ENCODE data around the gene MEA1. TPM values are rescaled to one million over a fixed set of nuclear protein-coding genes. Genes with fewer than 3 reads are reported as not detected.

Gene MEA1
- 90.3 to 112 TPM (median 91.5 TPM) in 5 replicates for total RNA-seq (2022; extraction: Qiagen RNA extraction; ENCODE audit: low read depth)

DNA sequence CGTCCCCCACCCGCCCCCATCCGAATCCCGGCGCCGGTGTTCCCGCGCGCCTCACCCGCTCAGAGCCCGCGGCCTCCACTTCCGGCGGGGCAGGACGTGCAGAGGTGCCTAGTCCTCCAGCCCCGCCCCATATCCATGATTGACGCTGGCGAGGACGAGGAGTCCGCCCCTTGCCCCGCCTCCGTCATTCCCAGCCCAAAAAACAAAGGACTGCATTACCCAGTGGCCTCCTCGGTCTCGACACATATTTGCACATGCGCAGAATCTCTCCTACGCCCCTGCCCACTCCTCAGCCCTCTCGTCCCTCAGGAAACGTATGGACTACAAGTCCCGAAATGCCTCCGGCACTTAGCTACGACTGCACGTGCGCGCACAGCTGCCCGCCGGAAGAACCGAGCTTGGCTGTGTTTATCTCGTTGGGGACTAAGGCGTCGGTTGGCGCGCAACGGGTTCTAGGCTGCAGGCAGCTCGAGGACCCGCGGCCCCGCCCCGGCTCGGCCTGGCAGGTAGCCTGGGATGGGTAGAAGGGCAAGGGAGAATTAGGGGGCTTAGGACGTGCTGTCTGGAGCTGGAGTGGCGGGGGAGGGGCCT, at the start of gene MEA1, which contains the start of gene KLHDC3:
MEA1 (minus strand) TSS at position 104 of the 591 bp plus-strand sequence. CDS start 133 bp downstream, outside the sequence.
KLHDC3 (plus strand) TSS at position 407 of the 591 bp plus-strand sequence. CDS start 2,944 bp downstream, outside the sequence.

DNA sequence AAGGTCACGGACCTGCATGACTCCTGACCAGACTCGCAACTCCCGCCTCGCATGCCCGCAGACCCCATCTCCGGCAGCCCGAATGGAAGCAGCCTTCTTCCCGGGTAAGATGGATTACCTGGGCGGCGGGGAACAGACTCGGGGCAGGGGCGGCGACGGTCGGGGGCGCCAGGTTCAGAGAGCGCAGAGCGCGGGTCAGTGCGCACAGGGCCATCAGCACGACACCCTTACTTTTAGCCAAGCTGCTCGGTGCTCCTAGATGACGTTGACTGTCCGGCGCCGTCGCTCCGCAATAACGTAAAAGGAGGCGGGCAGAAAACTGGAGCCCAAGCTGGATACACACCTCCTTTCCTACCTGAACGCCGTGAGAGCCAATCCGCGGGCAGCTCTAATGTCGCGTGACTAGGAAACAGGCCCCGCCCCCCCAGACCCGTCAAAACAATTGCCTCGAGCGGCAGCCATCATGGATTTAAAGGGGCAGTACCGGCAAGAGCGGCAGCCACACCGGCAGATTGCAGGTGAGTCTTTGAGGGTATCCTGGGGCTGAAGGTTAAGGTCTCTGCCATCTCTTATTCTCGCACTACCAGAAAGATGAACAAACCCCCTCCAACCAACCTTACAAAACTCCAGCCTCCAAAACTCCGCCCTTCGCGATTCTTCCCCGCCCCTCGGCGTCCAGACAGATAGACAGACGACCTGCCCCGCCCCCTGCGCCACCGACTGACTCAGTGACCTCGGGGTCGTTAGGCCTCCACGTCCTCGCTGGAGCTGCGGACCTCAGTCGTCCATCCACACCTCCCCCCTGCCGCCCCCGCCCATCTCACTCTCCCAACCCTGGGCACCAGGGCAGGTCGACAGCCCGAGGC, 45.7 kb upstream of the MEA1 start, which contains the start of the genes KLC4 and MRPL2:
KLC4 (plus strand) TSS at position 464 of the 866 bp plus-strand sequence. CDS start 1,705 bp downstream, outside the sequence.
MRPL2 (minus strand) TSS at position 267 of the 866 bp plus-strand sequence; CDS start at position 214, 53 bp downstream.

GRCh38 chr6:43053545-43054205, 39.9 kb upstream of the MEA1 start, which contains the start of gene CUL7:
Gene CUL7, minus strand, starts transcription at chr6:43053851. Its CDS starts 1,063 bp downstream, at chr6:43052788.

GRCh38 chr6:43021270-43022047, 7.7 kb upstream of the MEA1 start, which contains the start of gene RRP36:
Gene RRP36, plus strand, starts transcription at chr6:43021623. Its CDS starts 32 bp downstream, at chr6:43021655.

DNA sequence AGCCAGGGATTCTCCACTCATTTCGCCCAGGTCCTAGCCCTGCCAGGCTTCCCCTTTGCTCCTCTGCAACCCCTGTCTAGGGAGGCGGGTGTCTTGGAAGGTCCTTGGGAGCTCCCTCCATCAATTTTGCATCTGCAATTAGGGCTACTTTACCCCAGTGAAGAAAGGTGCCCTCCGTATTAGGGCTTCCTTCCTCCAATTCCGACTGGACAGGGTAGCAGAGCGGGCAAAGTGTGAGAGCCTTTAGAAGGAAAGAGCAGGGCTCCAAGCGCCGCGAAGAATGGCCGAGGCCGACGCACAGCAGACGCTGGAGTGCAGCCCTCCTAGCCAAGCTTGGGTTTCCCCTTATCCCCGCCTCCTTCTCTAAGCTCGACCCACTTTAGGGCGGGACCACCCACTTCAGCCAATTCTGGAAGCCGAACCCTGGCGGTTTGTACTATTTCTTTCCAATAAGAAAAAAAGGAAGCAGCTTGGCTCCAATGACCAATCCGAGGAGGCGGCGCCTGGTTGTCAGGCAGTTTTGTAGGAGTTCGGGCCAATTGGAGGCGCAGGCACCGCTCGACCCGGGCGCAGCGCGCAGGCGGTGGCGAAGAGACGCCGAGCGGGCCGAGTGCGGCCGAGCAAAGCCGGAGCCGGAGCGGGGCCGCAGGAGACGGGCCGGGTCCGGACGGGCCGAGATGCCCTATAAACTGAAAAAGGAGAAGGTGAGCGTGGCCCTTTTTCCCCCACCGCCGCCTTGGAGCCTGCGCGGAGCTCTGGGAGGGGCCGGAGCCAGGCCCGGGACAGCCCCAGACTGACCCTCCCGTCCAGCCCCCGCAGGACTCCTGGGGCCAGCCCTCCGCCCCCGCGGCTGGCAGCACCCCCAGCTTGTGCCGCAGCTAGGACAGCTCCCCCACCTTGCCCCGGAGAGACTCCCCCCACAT, 29.5 kb downstream of the MEA1 start, which contains the start of gene PPP2R5D:
PPP2R5D (plus strand) TSS at position 570 of the 923 bp plus-strand sequence; CDS start at position 678, 108 bp downstream.

GRCh38 chr6:42978839-42979522, 34.8 kb downstream of the MEA1 start, which contains the start of gene PEX6:
Gene PEX6, minus strand, starts transcription at chr6:42979181. Its CDS starts 31 bp downstream, at chr6:42979150.

Other genes starting within 250 kb of the MEA1 start
- 2.2 to 3.7 TPM (median 3.6 TPM) in 5 replicates for gene BICRAL, start 231.9 kb downstream of the MEA1 start, total RNA-seq (2022; extraction: Qiagen RNA extraction; ENCODE audit: low read depth)
- 64.2 to 113 TPM (median 66.4 TPM) in 5 replicates for gene RPL7L1, start 134.3 kb downstream of the MEA1 start, total RNA-seq (2022; extraction: Qiagen RNA extraction; ENCODE audit: low read depth)
- not detected in 5 replicates for gene PTCRA, start 97.9 kb downstream of the MEA1 start, total RNA-seq (2022; extraction: Qiagen RNA extraction; ENCODE audit: low read depth)
- 31.6 to 48.5 TPM (median 44.5 TPM) in 5 replicates for gene CNPY3, start 84.5 kb downstream of the MEA1 start, total RNA-seq (2022; extraction: Qiagen RNA extraction; ENCODE audit: low read depth)
- 0.24 to 0.27 TPM in 2 of 5 replicates, not detected in the others for gene GNMT, start 53.2 kb downstream of the MEA1 start, total RNA-seq (2022; extraction: Qiagen RNA extraction; ENCODE audit: low read depth)
- gene PEX6, start 34.8 kb downstream of the MEA1 start, total RNA-seq (2022; extraction: Qiagen RNA extraction; ENCODE audit: low read depth): 4.5 to 9.9 TPM (median 9.6 TPM) in 5 replicates
- 26.4 to 30.0 TPM (median 27.2 TPM) in 5 replicates for gene PPP2R5D, start 29.4 kb downstream of the MEA1 start, total RNA-seq (2022; extraction: Qiagen RNA extraction; ENCODE audit: low read depth)
- gene KLHDC3, start 303 bp upstream of the MEA1 start, total RNA-seq (2022; extraction: Qiagen RNA extraction; ENCODE audit: low read depth): 22.2 to 31.7 TPM (median 30.9 TPM) in 5 replicates
- gene RRP36, start 7.7 kb upstream of the MEA1 start, total RNA-seq (2022; extraction: Qiagen RNA extraction; ENCODE audit: low read depth): 67.6 to 88.6 TPM (median 72.1 TPM) in 5 replicates
- gene CUL7, start 39.9 kb upstream of the MEA1 start, total RNA-seq (2022; extraction: Qiagen RNA extraction; ENCODE audit: low read depth): 5.2 to 9.4 TPM (median 8.0 TPM) in 5 replicates
- gene MRPL2, start 45.5 kb upstream of the MEA1 start, total RNA-seq (2022; extraction: Qiagen RNA extraction; ENCODE audit: low read depth): 44.1 to 63.1 TPM (median 54.2 TPM) in 5 replicates
- 4.4 to 7.9 TPM (median 6.8 TPM) in 5 replicates for gene KLC4, start 45.7 kb upstream of the MEA1 start, total RNA-seq (2022; extraction: Qiagen RNA extraction; ENCODE audit: low read depth)
- gene PTK7, start 62.4 kb upstream of the MEA1 start, total RNA-seq (2022; extraction: Qiagen RNA extraction; ENCODE audit: low read depth): 3.1 to 5.5 TPM (median 4.1 TPM) in 5 replicates
- gene SRF, start 157.3 kb upstream of the MEA1 start, total RNA-seq (2022; extraction: Qiagen RNA extraction; ENCODE audit: low read depth): 10.8 to 20.2 TPM (median 17.8 TPM) in 5 replicates
- gene CUL9, start 168.2 kb upstream of the MEA1 start, total RNA-seq (2022; extraction: Qiagen RNA extraction; ENCODE audit: low read depth): 6.2 to 9.5 TPM (median 9.3 TPM) in 5 replicates
- gene DNPH1, start 215.5 kb upstream of the MEA1 start, total RNA-seq (2022; extraction: Qiagen RNA extraction; ENCODE audit: low read depth): 55.7 to 104 TPM (median 97.9 TPM) in 5 replicates
- gene TTBK1, start 229.5 kb upstream of the MEA1 start, total RNA-seq (2022; extraction: Qiagen RNA extraction; ENCODE audit: low read depth): 0.06 to 0.10 TPM (median 0.08 TPM) in 4 of 5 replicates, not detected in the other

Data from A549 treated with ZK216348 at 1 μM for 4 hours (cell line).